GM13976 (cell line): Measurements from ENCODE around the gene C6orf89.

Experiments used
- DNase-seq: peaks from one replicate; pipeline ENCODE4 v3.0.0; 2012; ENCODE audit warnings: low spot score
- in situ Hi-C: fragments of 300-500 bp; cut with MboI; formaldehyde crosslinking; loops from one replicate; pipeline ENCODE4 v1.12.0; 2022; ENCODE audit warnings: low sequenced_read_pairs, mixed read lengths, inconsistent platforms; ENCODE audit not compliant: unreplicated experiment
- TF ChIP-seq, protein P1 (sequence below): IDR thresholded peaks from 2 replicates; pipeline ENCODE4 v1.5.1; 2012; ENCODE audit warnings: borderline replicate concordance, mild to moderate bottlenecking; ENCODE audit not compliant: insufficient read depth; ENCODE audit errors: extremely low read depth, missing control alignments, control extremely low read depth

The C6orf89 gene

GRCh38 chr6:36840432-36841403 lies 45.0 kb upstream of the C6orf89 start:
- TF ChIP-seq, protein P1, sequence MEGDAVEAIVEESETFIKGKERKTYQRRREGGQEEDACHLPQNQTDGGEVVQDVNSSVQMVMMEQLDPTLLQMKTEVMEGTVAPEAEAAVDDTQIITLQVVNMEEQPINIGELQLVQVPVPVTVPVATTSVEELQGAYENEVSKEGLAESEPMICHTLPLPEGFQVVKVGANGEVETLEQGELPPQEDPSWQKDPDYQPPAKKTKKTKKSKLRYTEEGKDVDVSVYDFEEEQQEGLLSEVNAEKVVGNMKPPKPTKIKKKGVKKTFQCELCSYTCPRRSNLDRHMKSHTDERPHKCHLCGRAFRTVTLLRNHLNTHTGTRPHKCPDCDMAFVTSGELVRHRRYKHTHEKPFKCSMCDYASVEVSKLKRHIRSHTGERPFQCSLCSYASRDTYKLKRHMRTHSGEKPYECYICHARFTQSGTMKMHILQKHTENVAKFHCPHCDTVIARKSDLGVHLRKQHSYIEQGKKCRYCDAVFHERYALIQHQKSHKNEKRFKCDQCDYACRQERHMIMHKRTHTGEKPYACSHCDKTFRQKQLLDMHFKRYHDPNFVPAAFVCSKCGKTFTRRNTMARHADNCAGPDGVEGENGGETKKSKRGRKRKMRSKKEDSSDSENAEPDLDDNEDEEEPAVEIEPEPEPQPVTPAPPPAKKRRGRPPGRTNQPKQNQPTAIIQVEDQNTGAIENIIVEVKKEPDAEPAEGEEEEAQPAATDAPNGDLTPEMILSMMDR, result no peak
- in situ Hi-C loops, result no loop called here
- no peak for DNase-seq

- TF ChIP-seq, protein P1, result no peak
- in situ Hi-C loops, result no loop called here
- no peak for DNase-seq
Measured at GRCh38 chr6:36841756-36842155, 44.0 kb upstream of the C6orf89 start.

DNA sequence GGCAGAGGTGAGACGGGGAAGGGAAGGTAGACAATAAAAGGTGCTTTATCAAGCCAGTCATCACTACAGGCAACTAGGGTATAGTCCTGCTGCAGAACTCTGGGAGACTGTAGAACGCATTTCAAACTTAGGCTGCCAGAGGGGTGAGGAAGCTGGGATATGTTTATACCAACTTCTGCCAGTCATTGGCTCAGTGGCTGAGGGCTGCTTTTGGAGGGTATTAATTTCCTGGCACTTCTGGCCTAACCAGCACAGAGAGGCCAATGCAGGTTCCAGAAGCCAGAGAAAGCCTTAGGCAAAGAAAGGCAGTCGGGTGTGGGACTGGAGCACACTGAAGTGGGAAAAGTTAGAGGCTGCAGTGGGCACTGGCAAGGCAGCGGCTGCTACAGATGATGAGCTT lies 42.6 kb upstream of the C6orf89 start:
- DNase-seq, result no peak
- TF ChIP-seq, protein P1, result no peak
- in situ Hi-C loops, result no loop called here

- in situ Hi-C loops, result no loop called here
- no peak for DNase-seq
- TF ChIP-seq, protein P1, result no peak
Measured at GRCh38 chr6:36844232-36845170, 41.3 kb upstream of the C6orf89 start.

GRCh38 chr6:36845233-36845632 lies 40.5 kb upstream of the C6orf89 start:
- TF ChIP-seq, protein P1, result no peak
- in situ Hi-C loops, result no loop called here
- DNase-seq, result no peak

GRCh38 chr6:36847152-36847551 lies 38.6 kb upstream of the C6orf89 start:
- in situ Hi-C loops, result no loop called here
- TF ChIP-seq, protein P1, result no peak
- no peak for DNase-seq
